PC-3 (cell line): ENCODE data around the gene RAP1GAP.

Experiments
- CTCF ChIP-seq: fragments of 300-600 bp; sonication (generic); conservative IDR thresholded peaks from 2 replicates; pipeline ENCODE4 v1.5.1; 2017; ENCODE audit warnings: antibody characterized with exemption, low read depth, mild to moderate bottlenecking, low read length
- EZH2phosphoT487 ChIP-seq: fragments of 300-600 bp; sonication (generic); IDR thresholded peaks from 2 replicates; pipeline ENCODE4 v1.6.1; 2018; ENCODE audit warnings: mild to moderate bottlenecking, antibody characterized with exemption, low read length, borderline replicate concordance

- TF ChIP-seq CTCF (0 out of 2 replicates have a peak, but pooled peaks have one; percentile 7), EZH2phosphoT487 (no peak)
Observed at GRCh38 chr1:21586846-21587601, 82.1 kb downstream of the RAP1GAP start.
